RWPE1 (cell line): ENCODE results near the gene RADIL.

ENCODE experiments used
- CTCF ChIA-PET: fragments of 350-600 bp; sonication (Branson Sonifier 250); formaldehyde crosslinking; extraction: SDS; loops from one replicate; lab custom pipeline; 2021; lab: Yijun Ruan, JAX
- POLR2A ChIA-PET: fragments of 400-600 bp; formaldehyde crosslinking; extraction: SDS; loops from one replicate; lab custom pipeline; 2020; ENCODE audit warnings: antibody characterized with exemption; ENCODE audit not compliant: low non-redundant PET; lab: Yijun Ruan, JAX
- DNase-seq: peaks from one replicate; pipeline ENCODE4 v3.0.0; 2012; ENCODE audit warnings: low spot score
- H3K27ac ChIP-seq: fragments of 450-650 bp; 2 replicates; pipeline ENCODE4 v1.5.1; 2017
- TF ChIP-seq, protein P1 (sequence below): fragments of 450-650 bp; conservative IDR thresholded peaks from 2 replicates; pipeline ENCODE4 v1.5.1; 2017; ENCODE audit warnings: low read depth, mild to moderate bottlenecking

Gene RADIL

GRCh38 chr7:4758111-4758510 lies 125.4 kb downstream of the RADIL start:
- H3K27ac ChIP-seq = no peak overlapping the region
- TF ChIP-seq, protein P1, sequence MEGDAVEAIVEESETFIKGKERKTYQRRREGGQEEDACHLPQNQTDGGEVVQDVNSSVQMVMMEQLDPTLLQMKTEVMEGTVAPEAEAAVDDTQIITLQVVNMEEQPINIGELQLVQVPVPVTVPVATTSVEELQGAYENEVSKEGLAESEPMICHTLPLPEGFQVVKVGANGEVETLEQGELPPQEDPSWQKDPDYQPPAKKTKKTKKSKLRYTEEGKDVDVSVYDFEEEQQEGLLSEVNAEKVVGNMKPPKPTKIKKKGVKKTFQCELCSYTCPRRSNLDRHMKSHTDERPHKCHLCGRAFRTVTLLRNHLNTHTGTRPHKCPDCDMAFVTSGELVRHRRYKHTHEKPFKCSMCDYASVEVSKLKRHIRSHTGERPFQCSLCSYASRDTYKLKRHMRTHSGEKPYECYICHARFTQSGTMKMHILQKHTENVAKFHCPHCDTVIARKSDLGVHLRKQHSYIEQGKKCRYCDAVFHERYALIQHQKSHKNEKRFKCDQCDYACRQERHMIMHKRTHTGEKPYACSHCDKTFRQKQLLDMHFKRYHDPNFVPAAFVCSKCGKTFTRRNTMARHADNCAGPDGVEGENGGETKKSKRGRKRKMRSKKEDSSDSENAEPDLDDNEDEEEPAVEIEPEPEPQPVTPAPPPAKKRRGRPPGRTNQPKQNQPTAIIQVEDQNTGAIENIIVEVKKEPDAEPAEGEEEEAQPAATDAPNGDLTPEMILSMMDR = no peak
- ChIA-PET POLR2A (no interaction called here), CTCF (interaction anchor here (1.0 kb wide), 1 partner anchor 126 kb away, joined by 6 read pairs; no protein-coding TSS in a partner anchor)
- no peak for DNase-seq

DNA sequence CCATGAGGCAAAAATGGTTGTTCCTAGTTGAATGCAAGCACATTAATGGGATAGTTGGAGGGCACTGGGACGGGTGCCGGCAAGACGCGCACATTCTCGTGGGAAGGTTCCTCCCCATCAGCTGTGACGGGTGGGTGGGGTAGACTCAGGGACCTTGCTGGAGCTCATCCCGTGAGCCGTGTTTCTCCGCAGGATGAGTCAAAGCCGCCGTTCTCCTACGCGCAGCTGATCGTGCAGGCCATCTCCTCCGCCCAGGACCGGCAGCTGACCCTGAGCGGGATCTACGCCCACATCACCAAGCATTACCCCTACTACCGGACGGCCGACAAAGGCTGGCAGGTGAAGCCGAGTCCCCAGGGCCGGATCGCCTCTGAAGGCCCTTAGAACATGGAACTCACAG lies 128.5 kb downstream of the RADIL start:
- TF ChIP-seq, protein P1 = no peak
- CTCF ChIA-PET = interaction anchor here (0.5 to 1.3 kb wide), 3 partner anchors 11 to 91 kb away, joined by 3 to 4 read pairs (median 3); no protein-coding TSS in a partner anchor
- POLR2A ChIA-PET = no interaction called here
- no peak for DNase-seq
- H3K27ac ChIP-seq = no peak overlapping the region; the same call in 1 of the 2 replicates

DNA sequence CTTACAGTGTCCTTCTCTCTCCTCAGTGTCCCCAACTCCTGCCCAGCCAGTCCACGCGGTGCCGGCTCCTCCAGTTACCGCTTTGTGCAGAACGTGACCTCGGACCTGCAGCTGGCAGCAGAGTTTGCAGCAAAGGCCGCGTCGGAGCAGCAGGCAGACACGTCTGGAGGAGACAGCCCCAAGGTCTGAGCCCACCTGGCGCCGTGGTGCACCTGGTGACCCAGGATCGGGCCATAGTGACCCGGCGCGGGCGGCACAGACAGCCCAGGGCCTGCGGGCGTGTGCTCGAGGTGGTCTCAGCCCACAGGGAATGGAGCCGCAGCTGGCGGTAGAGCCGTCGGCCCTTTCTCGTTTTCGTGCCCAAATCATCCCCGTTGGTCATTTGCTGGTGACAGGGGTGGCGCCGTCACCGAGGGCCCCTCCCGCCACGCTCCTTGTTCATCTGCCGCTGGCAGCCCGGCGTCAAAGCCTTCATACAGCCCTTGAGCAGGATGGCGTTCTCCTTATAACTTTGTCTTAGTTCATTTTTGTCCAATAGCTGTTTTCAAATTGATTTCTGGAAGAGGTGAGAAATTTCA lies 129.0 kb downstream of the RADIL start:
- ChIA-PET POLR2A (no interaction called here), CTCF (interaction anchor here (0.5 to 1.3 kb wide), 4 partner anchors 11 to 91 kb away, joined by 3 to 4 read pairs (median 3); no protein-coding TSS in a partner anchor)
- TF ChIP-seq, protein P1 = no peak

GRCh38 chr7:4753598-4754432 lies 129.7 kb downstream of the RADIL start:
- peak; percentile 80 for DNase-seq
- CTCF ChIA-PET = interaction anchor here (0.6 to 1.3 kb wide), 2 partner anchors 11 to 12 kb away, joined by 3 to 4 read pairs; no protein-coding TSS in a partner anchor
- peak overlapping the region; percentile 28 for H3K27ac ChIP-seq
- POLR2A ChIA-PET = no interaction called here
- TF ChIP-seq, protein P1 = peak; percentile 97

More for the DNA sequence above, 129.0 kb downstream of the RADIL start:
- peak overlapping the region; percentile 28 for H3K27ac ChIP-seq
- DNase-seq = no peak

- CTCF ChIA-PET = no interaction called here
- H3K27ac ChIP-seq = peak overlapping the region; percentile 54
- DNase-seq = no peak
- POLR2A ChIA-PET = no interaction called here
- TF ChIP-seq, protein P1 = no peak
Measured at GRCh38 chr7:4751398-4751947, 132.0 kb downstream of the RADIL start.

DNA sequence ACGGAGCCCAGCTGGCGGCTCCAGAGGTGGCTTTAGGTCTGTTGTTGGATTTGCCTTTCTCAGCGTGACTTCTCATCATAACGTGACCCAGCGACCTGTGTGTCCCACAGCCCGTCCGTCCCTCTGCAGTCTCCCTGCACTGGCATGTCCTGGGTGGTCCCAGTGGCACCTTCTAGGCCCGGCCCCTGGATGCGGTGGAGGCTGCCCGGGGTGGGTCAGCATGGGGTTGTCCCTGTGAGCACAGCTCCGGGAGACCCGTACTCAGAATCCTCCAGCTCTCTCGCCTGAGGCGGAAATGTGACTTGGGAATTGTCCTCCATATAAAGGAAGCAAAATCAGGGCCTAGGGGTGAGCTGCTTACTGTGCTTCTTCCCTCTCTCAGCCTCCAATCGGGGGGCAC lies 133.7 kb downstream of the RADIL start:
- DNase-seq = no peak
- H3K27ac ChIP-seq = peak overlapping the region; percentile 30
- TF ChIP-seq, protein P1 = no peak
- ChIA-PET POLR2A (no interaction called here), CTCF (interaction anchor here (0.7 kb wide), 1 partner anchor 67 kb away, joined by 4 read pairs; no protein-coding TSS in a partner anchor)
